Osteocyte (in vitro differentiated cells): ENCODE measurements around the gene CAMK2G. TPM values are rescaled to one million over a fixed set of nuclear protein-coding genes. Genes with fewer than 3 reads are reported as not detected.

ENCODE experiments used
- DNase-seq: peaks from one replicate; pipeline ENCODE4 v3.0.0; 2021; ENCODE audit warnings: mixed read lengths; ENCODE audit not compliant: unreplicated experiment; ENCODE audit errors: extremely low spot score
- H3K27ac Mint-ChIP-seq: one replicate; pipeline ENCODE4 v1.8.0; 2021; ENCODE audit warnings: mild to moderate bottlenecking, mixed read lengths; ENCODE audit not compliant: unreplicated experiment
- H3K27me3 Mint-ChIP-seq: one replicate; pipeline ENCODE4 v1.8.0; 2021; ENCODE audit warnings: mixed read lengths; ENCODE audit not compliant: unreplicated experiment
- H3K36me3 Mint-ChIP-seq: one replicate; pipeline ENCODE4 v1.8.0; 2021; ENCODE audit warnings: mixed read lengths; ENCODE audit not compliant: unreplicated experiment
- H3K4me1 Mint-ChIP-seq: one replicate; pipeline ENCODE4 v1.8.0; 2021; ENCODE audit warnings: mixed read lengths; ENCODE audit not compliant: unreplicated experiment
- H3K4me3 Mint-ChIP-seq: one replicate; pipeline ENCODE4 v1.8.0; 2021; ENCODE audit warnings: mild to moderate bottlenecking, moderate library complexity, mixed read lengths; ENCODE audit not compliant: unreplicated experiment
- H3K9me3 Mint-ChIP-seq: one replicate; pipeline ENCODE4 v1.8.0; 2021; ENCODE audit warnings: mixed read lengths; ENCODE audit not compliant: unreplicated experiment
- CTCF ChIP-seq: fragments of 200-600 bp; sonication (generic); IDR thresholded peaks from 2 replicates; pipeline ENCODE4 v1.5.0; 2021; ENCODE audit warnings: antibody characterized with exemption, mild to moderate bottlenecking, moderate library complexity
- total RNA-seq: library from RNA; stranded (reverse); gene quantifications from 2 replicates; pipeline ENCODE4 v1.2.1, GENCODE V29; 2021

The CAMK2G gene
- total RNA-seq, 1 donor from 2014 or later, result 37.6 TPM

- H3K4me1 Mint-ChIP-seq, result peaks cover 16% of the 10 kb centered on the region
- H3K27ac Mint-ChIP-seq, result no peak overlapping the region
- no peak for TF ChIP-seq CTCF
- DNase-seq, result no peak
- no peak overlapping the region for H3K4me3 Mint-ChIP-seq
- H3K9me3 Mint-ChIP-seq, result no peaks in the 10 kb centered on the region
- H3K27me3 Mint-ChIP-seq, result no peaks in the 10 kb centered on the region
- H3K36me3 Mint-ChIP-seq, result peaks cover 35% of the 10 kb centered on the region
These were observed 68.0 kb downstream of the CAMK2G start for GRCh38 chr10:73806176-73806950.

GRCh38 chr10:73803680-73804286, 70.6 kb downstream of the CAMK2G start:
- H3K4me1 Mint-ChIP-seq, result peaks cover 9% of the 10 kb centered on the region
- peak overlapping the region; percentile 54 for H3K27ac Mint-ChIP-seq
- no peak overlapping the region for H3K4me3 Mint-ChIP-seq
- H3K27me3 Mint-ChIP-seq, result no peaks in the 10 kb centered on the region
- DNase-seq, result no peak
- TF ChIP-seq CTCF, result no peak
- H3K9me3 Mint-ChIP-seq, result no peaks in the 10 kb centered on the region
- peaks cover 34% of the 10 kb centered on the region for H3K36me3 Mint-ChIP-seq

GRCh38 chr10:73802276-73802991, 71.9 kb downstream of the CAMK2G start:
- no peak for TF ChIP-seq CTCF
- Mint-ChIP-seq H3K27ac (peak overlapping the region; percentile 13), H3K27me3 (no peaks in the 10 kb centered on the region), H3K36me3 (peaks cover 37% of the 10 kb centered on the region), H3K9me3 (no peaks in the 10 kb centered on the region), H3K4me1 (peaks cover 7% of the 10 kb centered on the region), H3K4me3 (no peak overlapping the region)
- DNase-seq, result no peak

GRCh38 chr10:73801253-73801590, 73.1 kb downstream of the CAMK2G start:
- no peak for DNase-seq
- no peak overlapping the region for H3K27ac Mint-ChIP-seq
- peaks cover 34% of the 10 kb centered on the region for H3K36me3 Mint-ChIP-seq
- no peaks in the 10 kb centered on the region for H3K27me3 Mint-ChIP-seq
- TF ChIP-seq CTCF, result no peak
- no peaks in the 10 kb centered on the region for H3K9me3 Mint-ChIP-seq
- H3K4me3 Mint-ChIP-seq, result no peak overlapping the region
- no peaks in the 10 kb centered on the region for H3K4me1 Mint-ChIP-seq
